ENCODE results near the gene ZNF576.

- TF ChIP-seq CTCF (IDR thresholded peaks at IDR 0.05; ENCODE audit: insufficient read depth, low read depth, low read length) (no peak), EZH2 (IDR thresholded peaks at IDR 0.05; ENCODE audit: insufficient read depth, low read length) (no peak)
Observed at GRCh38 chr19:43626838-43627237, 30.4 kb downstream of the ZNF576 start.
